IMR-90 (cell line): Measurements from ENCODE around the gene ZNF560. TPM values are rescaled to one million over a fixed set of nuclear protein-coding genes. Genes with fewer than 3 reads are reported as not detected.
"Not testable (repeated sequence)": the region's sequence is repeated elsewhere in the genome, so short reads cannot be mapped to it uniquely, and the experiment has no call there.

Experiments used
- ATAC-seq: fragments of 200-7000 bp; cut with Tn5 transposase; 2 replicates; pipeline ENCODE4 v1.9.1; 2020; ENCODE audit warnings: low read depth, mild to moderate bottlenecking, moderate library complexity
- BruUV-seq: library from RNA; stranded (reverse); fragments of 400-500 nt; replicated peaks from 2 replicates; lab custom pipeline; 2021; lab: Mats Ljungman, UMichigan
- CTCF ChIA-PET: fragments of 300-600 bp; formaldehyde crosslinking; extraction: SDS; loops from one replicate; lab custom pipeline; 2021; ENCODE audit warnings: antibody characterized with exemption; lab: Yijun Ruan, JAX
- POLR2A ChIA-PET: fragments of 300-600 bp; sonication (Branson Sonifier 250); formaldehyde crosslinking; loops from one replicate; lab custom pipeline; 2022; ENCODE audit warnings: antibody characterized with exemption; ENCODE audit not compliant: unreplicated experiment; lab: Charles Lee
- DNase-seq: peaks from one replicate; pipeline ENCODE4 v3.0.0; 2013
- H2AFZ ChIP-seq: replicated peaks from 2 replicates; pipeline ENCODE3; 2013; ENCODE audit warnings: low read length, mild to moderate bottlenecking; ENCODE audit not compliant: poor library complexity
- H2AK5ac ChIP-seq: 2 replicates; pipeline ENCODE4 v1.6.1; 2013; ENCODE audit warnings: low read depth, low read length, inconsistent platforms
- H2AK9ac ChIP-seq: replicated peaks from 2 replicates; pipeline ENCODE3; 2013; ENCODE audit warnings: mild to moderate bottlenecking, low read depth, low read length, moderate library complexity; ENCODE audit not compliant: poor library complexity
- H2BK120ac ChIP-seq: 2 replicates; pipeline ENCODE4 v1.6.1; 2013; ENCODE audit warnings: low read depth, low read length, inconsistent platforms
- H2BK15ac ChIP-seq: 3 replicates; pipeline ENCODE4 v1.6.1; 2013; ENCODE audit warnings: low read depth, low read length, inconsistent platforms
- H2BK20ac ChIP-seq: 2 replicates; pipeline ENCODE4 v1.6.1; 2013; ENCODE audit warnings: low read depth, mild to moderate bottlenecking, inconsistent platforms, low read length, moderate library complexity
- H2BK5ac ChIP-seq: 2 replicates; pipeline ENCODE4 v1.6.1; 2013; ENCODE audit warnings: mild to moderate bottlenecking, low read depth, low read length, inconsistent platforms; ENCODE audit not compliant: poor library complexity, severe bottlenecking
- H3K14ac ChIP-seq: replicated peaks from 2 replicates; pipeline ENCODE4 v1.6.1; 2013; ENCODE audit warnings: low read depth, low read length, inconsistent platforms
- H3K18ac ChIP-seq: 2 replicates; pipeline ENCODE4 v1.6.1; 2013; ENCODE audit warnings: low read depth, low read length, control low read depth
- H3K23ac ChIP-seq: 2 replicates; pipeline ENCODE4 v1.6.1; 2013; ENCODE audit warnings: low read depth, low read length, inconsistent platforms
- H3K27ac ChIP-seq: 2 replicates; pipeline ENCODE4 v1.5.1; 2013; ENCODE audit warnings: mild to moderate bottlenecking, control low read depth, low read length; ENCODE audit not compliant: insufficient read depth
- H3K27me3 ChIP-seq: 2 replicates; pipeline ENCODE4 v1.6.1; 2013; ENCODE audit warnings: low read length; ENCODE audit not compliant: control insufficient read depth, insufficient read depth
- H3K36me3 ChIP-seq: 2 replicates; pipeline ENCODE4 v1.6.1; 2013; ENCODE audit warnings: low read length, mixed read lengths; ENCODE audit not compliant: control insufficient read depth, insufficient read depth
- H3K4ac ChIP-seq: 2 replicates; pipeline ENCODE4 v1.6.1; 2013; ENCODE audit warnings: low read depth, low read length, inconsistent platforms
- H3K4me1 ChIP-seq: 2 replicates; pipeline ENCODE4 v1.6.1; 2013; ENCODE audit warnings: low read length, mixed read lengths; ENCODE audit not compliant: control insufficient read depth, insufficient read depth
- H3K4me2 ChIP-seq: 2 replicates; pipeline ENCODE4 v1.6.1; 2013; ENCODE audit warnings: low read depth, mild to moderate bottlenecking, control low read depth, low read length, moderate library complexity
- H3K4me3 ChIP-seq: 2 replicates; pipeline ENCODE4 v1.5.1; 2013; ENCODE audit warnings: low read depth, mild to moderate bottlenecking, control low read depth, low read length, moderate library complexity; ENCODE audit not compliant: insufficient read depth
- H3K56ac ChIP-seq: 2 replicates; pipeline ENCODE4 v1.6.1; 2013; ENCODE audit warnings: low read length, inconsistent platforms; ENCODE audit not compliant: insufficient read depth; ENCODE audit errors: extremely low read depth
- H3K79me1 ChIP-seq, 2 experiments: 2 replicates each; pipeline ENCODE4 v1.6.1; 2013; ENCODE audit warnings: low read length in 2 of 2, inconsistent platforms in 1 of 2, low read depth in 1 of 2
- H3K9ac ChIP-seq: 2 replicates; pipeline ENCODE4 v1.6.1; 2013; ENCODE audit warnings: low read depth, low read length, control low read depth
- H3K9me1 ChIP-seq: 2 replicates; pipeline ENCODE4 v1.6.1; 2013; ENCODE audit warnings: low read length, inconsistent platforms; ENCODE audit not compliant: insufficient read depth
- H3K9me3 ChIP-seq: 2 replicates; pipeline ENCODE4 v1.6.1; 2013; ENCODE audit warnings: low read length; ENCODE audit not compliant: control insufficient read depth, insufficient read depth
- H4K20me1 ChIP-seq: 2 replicates; pipeline ENCODE4 v1.6.1; 2013; ENCODE audit warnings: low read length, inconsistent platforms; ENCODE audit not compliant: insufficient read depth
- H4K5ac ChIP-seq: 2 replicates; pipeline ENCODE4 v1.6.1; 2013; ENCODE audit warnings: mild to moderate bottlenecking, low read depth, low read length, control low read depth
- H4K8ac ChIP-seq, 2 experiments: 2 replicates each; pipeline ENCODE4 v1.6.1; 2013; ENCODE audit warnings: low read depth in 2 of 2, low read length in 2 of 2, control low read depth in 1 of 2, inconsistent platforms in 1 of 2
- H4K91ac ChIP-seq: 2 replicates; pipeline ENCODE4 v1.6.1; 2013; ENCODE audit warnings: low read depth, low read length, inconsistent platforms; ENCODE audit not compliant: insufficient read depth
- WGBS, 2 experiments: methylation state at CpG; one replicate each; pipeline versions ENCODE4 v1.1.5 to v1.1.7; 2013; ENCODE audit warnings: missing lambda C conversion rate in 2 of 2; ENCODE audit not compliant: insufficient read length in 1 of 2; ENCODE audit errors: extremely low coverage in 2 of 2; 5-methylcytosine and 5-hydroxymethylcytosine counted together
- dilution Hi-C: fragments of 300-500 bp; cut with HindIII; formaldehyde crosslinking; loops from one replicate; pipeline ENCODE4 v1.14.3; 2018; ENCODE audit warnings: low sequenced_read_pairs; ENCODE audit not compliant: unreplicated experiment
- in situ Hi-C: fragments of 300-500 bp; cut with MboI; formaldehyde crosslinking; loops from 3 replicates; pipeline ENCODE4 v1.14.3; 2019; ENCODE audit warnings: low sequenced_read_pairs, inconsistent platforms, mixed read lengths
- intact Hi-C: fragments of 100-400 bp; cut with micrococcal nuclease; formaldehyde crosslinking; loops from 2 replicates; pipeline ENCODE4 v1.10.0; 2022
- polyA plus RNA-seq, 3 experiments: library from polyadenylated mRNA; depleted of rRNA; stranded (reverse); fragments of >200 nt; gene quantifications; 2 replicates each; pipeline ENCODE4 v1.2.3, GENCODE V29; 2012; ENCODE audit warnings: low replicate concordance in 1 of 3
- total RNA-seq: library from RNA; depleted of rRNA; stranded (reverse); fragments of >200 nt; gene quantifications from 2 replicates; pipeline ENCODE4 v1.2.3, GENCODE V29; 2012

Gene ZNF560
- total and polyA plus RNA-seq, 2 of the 4 experiments (the other 2 are of a cell fraction), result 0.36 to 0.90 TPM

GRCh38 chr19:9541281-9541680, 42.9 kb upstream of the ZNF560 start:
- H2BK5ac ChIP-seq, H3K56ac ChIP-seq, H3K4me2 ChIP-seq, H4K91ac ChIP-seq, BruUV-seq, H3K18ac ChIP-seq, H2AK9ac ChIP-seq, DNase-seq, H3K27me3 ChIP-seq, CTCF ChIA-PET, H4K8ac ChIP-seq, H4K5ac ChIP-seq, H3K4me3 ChIP-seq, H2AFZ ChIP-seq, H3K14ac ChIP-seq, intact Hi-C loops, H3K23ac ChIP-seq, POLR2A ChIA-PET, H2BK20ac ChIP-seq, H3K4ac ChIP-seq, H2BK120ac ChIP-seq, H3K4me1 ChIP-seq, H3K36me3 ChIP-seq, in situ Hi-C loops, H3K27ac ChIP-seq, H3K9me3 ChIP-seq, H3K9ac ChIP-seq, ATAC-seq, H2AK5ac ChIP-seq, H4K20me1 ChIP-seq, H3K9me1 ChIP-seq, dilution Hi-C loops, H3K79me1 ChIP-seq, H2BK15ac ChIP-seq: not testable (repeated sequence)
- 79% methylated on average over 3 of the region's 12 CpGs; no CpG with 5 or more reads in 1 of the 2 experiments for WGBS, 2 experiments

- H2AFZ ChIP-seq, result not testable (repeated sequence)
- intact Hi-C loops, result loop anchor here (5.0 kb wide), 1 partner anchor 103 kb away; the partner anchor contains the start of gene ZNF266
Measured at GRCh38 chr19:9539921-9540320, 41.5 kb upstream of the ZNF560 start.

More at GRCh38 chr19:9539921-9540320, 41.5 kb upstream of the ZNF560 start:
- POLR2A ChIA-PET, H4K20me1 ChIP-seq, ATAC-seq, H3K9me1 ChIP-seq, H3K18ac ChIP-seq, H2BK5ac ChIP-seq, H3K4me3 ChIP-seq, H2BK120ac ChIP-seq, DNase-seq, H2BK20ac ChIP-seq, H3K4ac ChIP-seq, H4K5ac ChIP-seq, H3K14ac ChIP-seq, CTCF ChIA-PET, H3K27ac ChIP-seq, H2BK15ac ChIP-seq, H3K4me1 ChIP-seq, H3K56ac ChIP-seq, in situ Hi-C loops, H2AK9ac ChIP-seq, H4K91ac ChIP-seq, H3K4me2 ChIP-seq, H3K27me3 ChIP-seq, H4K8ac ChIP-seq, H2AK5ac ChIP-seq, dilution Hi-C loops, H3K23ac ChIP-seq, H3K9ac ChIP-seq: not testable (repeated sequence)
- TSS peak; percentile 29 for BruUV-seq
- Histone ChIP-seq H3K79me1 (peaks cover 8 to 13% of the 10 kb centered on the region in 2 experiments), H3K36me3 (peaks cover 14% of the 10 kb centered on the region), H3K9me3 (peaks cover 15% of the 10 kb centered on the region)
- WGBS, 2 experiments, result 100% methylated on average over 1 of the region's 1 CpG; no CpG with 5 or more reads in 1 of the 2 experiments
